Measurements from ENCODE around the gene TMEM270.

DNA sequence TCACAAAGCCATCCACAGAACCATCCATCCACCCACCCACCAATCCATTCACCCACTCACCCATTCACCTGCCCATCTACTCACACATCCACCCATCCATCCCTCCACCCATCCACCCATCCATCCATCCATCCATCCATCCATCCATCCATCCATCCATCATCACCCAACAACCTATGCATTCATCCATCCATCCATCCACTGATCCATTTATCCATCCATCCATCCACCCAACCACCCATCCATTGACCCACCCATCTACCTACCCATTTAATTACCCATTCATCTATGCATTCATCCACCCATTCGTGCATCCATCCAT, 5.4 kb downstream of the TMEM270 start:
- TF ChIP-seq, protein P1, sequence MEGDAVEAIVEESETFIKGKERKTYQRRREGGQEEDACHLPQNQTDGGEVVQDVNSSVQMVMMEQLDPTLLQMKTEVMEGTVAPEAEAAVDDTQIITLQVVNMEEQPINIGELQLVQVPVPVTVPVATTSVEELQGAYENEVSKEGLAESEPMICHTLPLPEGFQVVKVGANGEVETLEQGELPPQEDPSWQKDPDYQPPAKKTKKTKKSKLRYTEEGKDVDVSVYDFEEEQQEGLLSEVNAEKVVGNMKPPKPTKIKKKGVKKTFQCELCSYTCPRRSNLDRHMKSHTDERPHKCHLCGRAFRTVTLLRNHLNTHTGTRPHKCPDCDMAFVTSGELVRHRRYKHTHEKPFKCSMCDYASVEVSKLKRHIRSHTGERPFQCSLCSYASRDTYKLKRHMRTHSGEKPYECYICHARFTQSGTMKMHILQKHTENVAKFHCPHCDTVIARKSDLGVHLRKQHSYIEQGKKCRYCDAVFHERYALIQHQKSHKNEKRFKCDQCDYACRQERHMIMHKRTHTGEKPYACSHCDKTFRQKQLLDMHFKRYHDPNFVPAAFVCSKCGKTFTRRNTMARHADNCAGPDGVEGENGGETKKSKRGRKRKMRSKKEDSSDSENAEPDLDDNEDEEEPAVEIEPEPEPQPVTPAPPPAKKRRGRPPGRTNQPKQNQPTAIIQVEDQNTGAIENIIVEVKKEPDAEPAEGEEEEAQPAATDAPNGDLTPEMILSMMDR (IDR thresholded peaks at IDR 0.05) = no peak
- TF ChIP-seq POLR2AphosphoS5 (IDR thresholded peaks at IDR 0.05) = no peak
